ENCODE results near the gene WWOX. TPM values are rescaled to one million over a fixed set of nuclear protein-coding genes. Genes with fewer than 3 reads are reported as not detected.

WWOX gene
- total RNA-seq, 1 experiment from 2014 or later = 15.6 TPM

DNA sequence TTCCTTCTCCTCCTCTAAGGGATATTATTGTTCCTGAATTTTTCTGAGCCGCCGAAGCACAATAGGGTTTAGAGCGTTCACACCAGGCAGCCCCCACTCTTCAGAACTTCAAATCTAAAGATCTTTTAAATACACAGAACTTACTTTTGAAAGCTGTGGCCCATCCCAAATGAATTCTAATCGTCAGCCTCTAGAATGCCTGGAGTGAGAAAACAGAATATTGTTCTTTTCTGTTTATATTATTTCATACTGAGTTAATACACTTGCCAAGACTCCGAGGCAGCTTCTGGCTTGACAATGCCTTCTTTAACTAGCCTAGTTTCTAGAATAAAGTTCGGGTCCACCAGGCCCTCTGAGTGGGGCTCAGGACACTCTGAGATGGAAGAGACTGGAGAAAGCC lies 405.6 kb downstream of the WWOX start:
- Histone ChIP-seq H3K23ac (ENCODE audit: insufficient read length, low read depth, low read length) (no peak overlapping the region), H3K4me2 (ENCODE audit: insufficient read depth, insufficient read length, low read length) (no peak overlapping the region), H3K79me2 (ENCODE audit: insufficient read depth, low read length) (no peaks in the 10 kb centered on the region), H2BK15ac (ENCODE audit: low read depth, low read length) (no peak overlapping the region), H3K14ac (ENCODE audit: insufficient read depth, low read length) (no peak overlapping the region), H3K9ac (ENCODE audit: extremely low read depth, insufficient read length, low read length) (no peak overlapping the region), H3T11ph (ENCODE audit: low read length) (no peak overlapping the region), H4K20me1 (ENCODE audit: control insufficient read depth, insufficient read depth, insufficient read length) (no peaks in the 10 kb centered on the region), H2BK12ac (ENCODE audit: insufficient read length, low read depth, low read length) (no peak overlapping the region), H2AFZ (ENCODE audit: low read length) (no peak overlapping the region), H4K91ac (ENCODE audit: insufficient read length, low read depth, low read length) (no peak overlapping the region), H2BK20ac (ENCODE audit: low read depth, low read length, poor library complexity, severe bottlenecking) (no peak overlapping the region), H3K79me1 (ENCODE audit: insufficient read depth, low read depth, low read length, poor library complexity, severe bottlenecking) (no peaks in the 10 kb centered on the region), H4K5ac (ENCODE audit: insufficient read length, low read depth, low read length) (no peak overlapping the region), H3K27me3 (ENCODE audit: insufficient read depth, low read length) (no peaks in the 10 kb centered on the region), H3K27ac (ENCODE audit: insufficient read length, low read depth, low read length) (no peak overlapping the region), H3K9me3 (ENCODE audit: control insufficient read depth, low read depth, low read length) (no peaks in the 10 kb centered on the region), H3K18ac (ENCODE audit: insufficient read length, low read depth, low read length) (no peak overlapping the region), H2AK5ac (ENCODE audit: insufficient read length, low read length) (no peak overlapping the region), H4K8ac (replicated peaks; ENCODE audit: insufficient read length, low read depth, low read length) (no peak overlapping the region), H3K4me1 (ENCODE audit: insufficient read depth, low read length) (no peaks in the 10 kb centered on the region), H3K23me2 (ENCODE audit: insufficient read length, low read depth, low read length, poor library complexity, severe bottlenecking) (no peaks in the 10 kb centered on the region), H2BK5ac (ENCODE audit: insufficient read length, low read length) (no peak overlapping the region), H2BK120ac (ENCODE audit: low read depth, low read length, poor library complexity, severe bottlenecking) (no peak overlapping the region), H3K4ac (ENCODE audit: low read depth, low read length) (no peak overlapping the region), H3K56ac (ENCODE audit: insufficient read length, low read depth, low read length) (no peak overlapping the region)
- Mint-ChIP-seq H3K36me3 (ENCODE audit: insufficient read depth in 1 of 3, low read depth in 3 of 3) (no peaks in the 10 kb centered on the region), H3K27me3 (ENCODE audit: low read depth) (no peaks in the 10 kb centered on the region; the same call in none of the 2 replicates), H3K9me3 (no peaks in the 10 kb centered on the region), H3K4me1 (peaks cover 20 to 27% of the 10 kb centered on the region in 2 experiments), H3K27ac (0 out of 7 replicates have a peak overlapping the region, but pooled peaks of 1 of the 3 experiments have one; percentile 59), H3K4me3 (no peak overlapping the region)
- TF ChIP-seq, protein P1, sequence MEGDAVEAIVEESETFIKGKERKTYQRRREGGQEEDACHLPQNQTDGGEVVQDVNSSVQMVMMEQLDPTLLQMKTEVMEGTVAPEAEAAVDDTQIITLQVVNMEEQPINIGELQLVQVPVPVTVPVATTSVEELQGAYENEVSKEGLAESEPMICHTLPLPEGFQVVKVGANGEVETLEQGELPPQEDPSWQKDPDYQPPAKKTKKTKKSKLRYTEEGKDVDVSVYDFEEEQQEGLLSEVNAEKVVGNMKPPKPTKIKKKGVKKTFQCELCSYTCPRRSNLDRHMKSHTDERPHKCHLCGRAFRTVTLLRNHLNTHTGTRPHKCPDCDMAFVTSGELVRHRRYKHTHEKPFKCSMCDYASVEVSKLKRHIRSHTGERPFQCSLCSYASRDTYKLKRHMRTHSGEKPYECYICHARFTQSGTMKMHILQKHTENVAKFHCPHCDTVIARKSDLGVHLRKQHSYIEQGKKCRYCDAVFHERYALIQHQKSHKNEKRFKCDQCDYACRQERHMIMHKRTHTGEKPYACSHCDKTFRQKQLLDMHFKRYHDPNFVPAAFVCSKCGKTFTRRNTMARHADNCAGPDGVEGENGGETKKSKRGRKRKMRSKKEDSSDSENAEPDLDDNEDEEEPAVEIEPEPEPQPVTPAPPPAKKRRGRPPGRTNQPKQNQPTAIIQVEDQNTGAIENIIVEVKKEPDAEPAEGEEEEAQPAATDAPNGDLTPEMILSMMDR (conservative IDR thresholded peaks at IDR 0.05) = no peak
- DNase-seq = no peak
- no CpG with 5 or more reads among the region's 6 CpGs for WGBS (ENCODE audit: extremely low coverage, insufficient read length, low lambda C conversion rate)
